HCT116 (cell line): Measurements from ENCODE around the gene SDK1. TPM values are rescaled to one million over a fixed set of nuclear protein-coding genes. Genes with fewer than 3 reads are reported as not detected.

ENCODE experiments used
- ATAC-seq: fragments of 200-7000 bp; cut with Tn5 transposase; 2 replicates; pipeline ENCODE4 v1.9.1; 2020; ENCODE audit warnings: mild to moderate bottlenecking, moderate library complexity
- BruUV-seq: library from RNA; stranded (reverse); fragments of 400-500 nt; replicated peaks from 2 replicates; lab custom pipeline; 2021; lab: Mats Ljungman, UMichigan
- CTCF ChIA-PET: fragments of 300-600 bp; sonication (Branson Sonifier 250); formaldehyde crosslinking; loops from one replicate; lab custom pipeline; 2021; ENCODE audit warnings: antibody characterized with exemption; lab: Charles Lee
- POLR2A ChIA-PET: fragments of 300-600, 350-600 bp; sonication (Branson Sonifier 250); formaldehyde crosslinking; loops from one replicate; lab custom pipeline; 2021; ENCODE audit warnings: antibody characterized with exemption; lab: Charles Lee
- RAD21 ChIA-PET, 2 experiments: fragments of 300-600 bp; sonication (Branson Sonifier 250); formaldehyde crosslinking; loops; one replicate each; lab custom pipeline; 2023; ENCODE audit warnings: low total read pairs in 2 of 2; ENCODE audit not compliant: uncharacterized antibody in 2 of 2, unreplicated experiment in 2 of 2, low non-redundant PET in 1 of 2; lab: Charles Lee
- DNase-seq: peaks from one replicate; pipeline ENCODE4 v3.0.0-alpha.2; 2010; ENCODE audit warnings: low read depth, low spot score
- H2AFZ ChIP-seq: fragments of 200-600 bp; shearing (Covaris generic), sonication (generic); 2 replicates; pipeline ENCODE4 v1.6.1; 2017; ENCODE audit warnings: low read depth, mixed run types, mixed read lengths, antibody characterized with exemption, low read length; ENCODE audit not compliant: poor library complexity, severe bottlenecking
- H3K27ac ChIP-seq: 2 replicates; pipeline ENCODE4 v1.5.1; 2012; ENCODE audit warnings: low read depth, low read length
- H3K27me3 ChIP-seq: fragments of 200-600 bp; sonication (generic); 2 replicates; pipeline ENCODE4 v1.6.1; 2016; ENCODE audit warnings: mixed run types, low read length, mixed read lengths; ENCODE audit not compliant: insufficient read depth
- H3K36me3 ChIP-seq, 2 experiments: fragments of 200-500 bp in 1 of 2; fragments of 200-600 bp in 1 of 2; sonication (Bioruptor generic) in 1 of 2; sonication (generic) in 1 of 2; 2 replicates each; pipeline versions ENCODE4 v1.5.1 to v1.6.1; 2014 to 2016; ENCODE audit warnings: low read length in 2 of 2, inconsistent platforms in 1 of 2, mixed read lengths in 1 of 2, mixed run types in 1 of 2; ENCODE audit not compliant: insufficient read depth in 2 of 2, control insufficient read depth in 1 of 2
- H3K4me1 ChIP-seq, 2 experiments: fragments of 200-600 bp in 1 of 2; sonication (generic) in 1 of 2; 2 replicates each; pipeline versions ENCODE4 v1.5.1 to v1.6.1; 2012 to 2017; ENCODE audit warnings: low read length in 2 of 2, inconsistent platforms in 1 of 2, mild to moderate bottlenecking in 1 of 2, mixed read lengths in 1 of 2, mixed run types in 1 of 2, moderate library complexity in 1 of 2; ENCODE audit not compliant: insufficient read depth in 2 of 2, control insufficient read depth in 1 of 2
- H3K4me2 ChIP-seq: fragments of 200-600 bp; sonication (generic); 2 replicates; pipeline ENCODE4 v1.6.1; 2017; ENCODE audit warnings: mixed run types, low read length, mixed read lengths
- H3K4me3 ChIP-seq, 2 experiments: fragments of 200-600 bp in 1 of 2; sonication (generic) in 1 of 2; replicated peaks in 1 of 2; 2 replicates each; pipeline ENCODE4 v1.5.1; 2011 to 2016; ENCODE audit warnings: low read length in 2 of 2, control low read depth in 1 of 2, low read depth in 1 of 2, mild to moderate bottlenecking in 1 of 2, mixed read lengths in 1 of 2, mixed run types in 1 of 2
- H3K79me2 ChIP-seq: fragments of 200-600 bp; sonication (generic); 2 replicates; pipeline ENCODE4 v1.6.1; 2017; ENCODE audit warnings: mild to moderate bottlenecking, mixed run types, low read length, moderate library complexity, mixed read lengths; ENCODE audit not compliant: insufficient read depth
- H3K9ac ChIP-seq: fragments of 200-600 bp; sonication (generic); 2 replicates; pipeline ENCODE4 v1.6.1; 2016; ENCODE audit warnings: low read length, mixed read lengths
- H3K9me2 ChIP-seq: fragments of 200-600 bp; sonication (generic), shearing (Covaris generic); 2 replicates; pipeline ENCODE4 v1.6.1; 2017; ENCODE audit warnings: mixed run types, mild to moderate bottlenecking, moderate library complexity; ENCODE audit not compliant: insufficient read depth
- H3K9me3 ChIP-seq, 2 experiments: fragments of 200-500 bp in 1 of 2; fragments of 200-600 bp in 1 of 2; sonication (Bioruptor generic) in 1 of 2; sonication (generic) in 1 of 2; 2 replicates each; pipeline ENCODE4 v1.6.1; 2014 to 2017; ENCODE audit warnings: low read length in 2 of 2, mixed read lengths in 2 of 2, inconsistent platforms in 1 of 2, low read depth in 1 of 2, mild to moderate bottlenecking in 1 of 2, mixed run types in 1 of 2, moderate library complexity in 1 of 2; ENCODE audit not compliant: control insufficient read depth in 1 of 2, insufficient read depth in 1 of 2
- H4K20me1 ChIP-seq: fragments of 200-600 bp; sonication (generic), shearing (Covaris generic); 2 replicates; pipeline ENCODE4 v1.6.1; 2017; ENCODE audit warnings: mixed run types, mild to moderate bottlenecking, moderate library complexity; ENCODE audit not compliant: insufficient read depth
- ATF3 ChIP-seq: IDR thresholded peaks from 2 replicates; pipeline ENCODE4 v1.6.1; 2012
- CBX3 ChIP-seq: IDR thresholded peaks from 2 replicates; pipeline ENCODE4 v1.6.1; 2012; ENCODE audit warnings: low read depth
- CTCF ChIP-seq, 3 experiments: fragments of 200-600 bp in 1 of 3; sonication (generic) in 1 of 3; IDR thresholded peaks in 2 of 3; conservative IDR thresholded peaks in 1 of 3; 2 replicates each; pipeline ENCODE4 v1.5.1; 2012 to 2017; ENCODE audit warnings: low read depth in 2 of 3, low read length in 2 of 3, antibody characterized with exemption in 1 of 3, borderline replicate concordance in 1 of 3, control low read depth in 1 of 3, mild to moderate bottlenecking in 1 of 3, mixed read lengths in 1 of 3, mixed run types in 1 of 3, moderate library complexity in 1 of 3; ENCODE audit not compliant: insufficient read depth in 1 of 3
- EGR1 ChIP-seq: IDR thresholded peaks from 2 replicates; pipeline ENCODE4 v1.6.1; 2012; ENCODE audit warnings: low read depth
- ELF1 ChIP-seq: IDR thresholded peaks from 2 replicates; pipeline ENCODE4 v1.6.1; 2012; ENCODE audit warnings: low read depth, borderline replicate concordance
- EZH2 ChIP-seq: fragments of 200-600 bp; sonication (generic); IDR thresholded peaks from 2 replicates; pipeline ENCODE4 v1.6.1; 2017; ENCODE audit warnings: antibody characterized with exemption, mixed run types
- EZH2phosphoT487 ChIP-seq: fragments of 200-600 bp; IDR thresholded peaks from 2 replicates; pipeline ENCODE4 v1.6.1; 2018; ENCODE audit warnings: antibody characterized with exemption, borderline replicate concordance
- JUND ChIP-seq: IDR thresholded peaks from 2 replicates; pipeline ENCODE4 v1.6.1; 2012
- MAX ChIP-seq: IDR thresholded peaks from 2 replicates; pipeline ENCODE4 v1.6.1; 2012
- POLR2A ChIP-seq: IDR thresholded peaks from 2 replicates; pipeline ENCODE4 v1.7.0; 2011; ENCODE audit warnings: borderline replicate concordance; ENCODE audit not compliant: insufficient read depth, insufficient read length; ENCODE audit errors: extremely low read depth
- POLR2AphosphoS5 ChIP-seq: IDR thresholded peaks from 2 replicates; pipeline ENCODE4 v1.6.1; 2011; ENCODE audit warnings: mild to moderate bottlenecking, low read depth, low read length, moderate library complexity
- RAD21 ChIP-seq: IDR thresholded peaks from 2 replicates; pipeline ENCODE4 v1.6.1; 2012; ENCODE audit warnings: low read depth, mild to moderate bottlenecking
- SIN3A ChIP-seq: IDR thresholded peaks from 2 replicates; pipeline ENCODE4 v1.6.1; 2012; ENCODE audit warnings: low read depth
- SP1 ChIP-seq: IDR thresholded peaks from 2 replicates; pipeline ENCODE4 v1.6.1; 2012; ENCODE audit warnings: low read depth
- SRF ChIP-seq: IDR thresholded peaks from 2 replicates; pipeline ENCODE4 v1.6.1; 2012; ENCODE audit warnings: low read depth
- TCF7L2 ChIP-seq: IDR thresholded peaks from 2 replicates; pipeline ENCODE4 v1.7.0; 2011; ENCODE audit warnings: borderline replicate concordance, inconsistent platforms; ENCODE audit not compliant: insufficient read depth, insufficient read length; ENCODE audit errors: extremely low read depth
- YY1 ChIP-seq: IDR thresholded peaks from 2 replicates; pipeline ENCODE4 v1.6.1; 2011; ENCODE audit warnings: low read length, low read depth, moderate library complexity, mild to moderate bottlenecking; ENCODE audit not compliant: insufficient replicate concordance; ENCODE audit errors: extremely low read depth
- ZBTB33 ChIP-seq: IDR thresholded peaks from 2 replicates; pipeline ENCODE4 v1.6.1; 2011; ENCODE audit warnings: mild to moderate bottlenecking, low read length, moderate library complexity; ENCODE audit not compliant: insufficient replicate concordance; ENCODE audit errors: extremely low read depth
- ZNF274 ChIP-seq: fragments of 200-500 bp; sonication (Bioruptor generic); IDR thresholded peaks from 2 replicates; pipeline ENCODE4 v1.6.1; 2014; ENCODE audit warnings: mild to moderate bottlenecking, low read depth, low read length, inconsistent platforms
- intact Hi-C: fragments of 100-400 bp; cut with micrococcal nuclease; formaldehyde crosslinking; loops from 2 replicates; pipeline ENCODE4 v1.10.0; 2022
- total RNA-seq: library from RNA; stranded (reverse); gene quantifications from one replicate; pipeline ENCODE4 v1.2.1, GENCODE V29; 2021; ENCODE audit not compliant: unreplicated experiment

Gene SDK1
- total RNA-seq, 1 experiment from 2014 or later, result 0.05 TPM

- Histone ChIP-seq H3K36me3 (no peaks in the 10 kb centered on the region), H4K20me1 (no peaks in the 10 kb centered on the region), H3K4me2 (no peak overlapping the region), H3K27me3 (peaks cover 63% of the 10 kb centered on the region), H3K4me1 (no peaks in the 10 kb centered on the region), H3K9me2 (no peaks in the 10 kb centered on the region), H3K79me2 (no peaks in the 10 kb centered on the region), H3K4me3 (no peak overlapping the region), H2AFZ (no peak overlapping the region), H3K27ac (no peak overlapping the region), H3K9ac (no peak overlapping the region), H3K9me3 (no peaks in the 10 kb centered on the region)
- intact Hi-C loops, result no loop called here
- no TSS peak for BruUV-seq
- no peak for DNase-seq
- no peak for ATAC-seq
- RAD21 ChIA-PET, result no interaction called here
- POLR2A ChIA-PET, result no interaction called here
- no peak for TF ChIP-seq POLR2AphosphoS5
- no peak for TF ChIP-seq EZH2phosphoT487
- no peak for TF ChIP-seq ATF3
- no peak for TF ChIP-seq EZH2
- no peak for TF ChIP-seq SP1
- TF ChIP-seq SRF, result no peak
- no peak for TF ChIP-seq POLR2A
- no peak for TF ChIP-seq YY1
- TF ChIP-seq CBX3, result no peak
- TF ChIP-seq SIN3A, result no peak
- no peak for TF ChIP-seq JUND
- TF ChIP-seq EGR1, result no peak
- no peak for TF ChIP-seq ELF1
- no peak for TF ChIP-seq RAD21
- CTCF ChIA-PET, result interaction anchor here (1.2 kb wide), 1 partner anchor 10 kb away, joined by 3 read pairs; no protein-coding TSS in a partner anchor
These were observed 630.8 kb downstream of the SDK1 start for GRCh38 chr7:3931843-3932242.

- RAD21 ChIA-PET, result no interaction called here
- Histone ChIP-seq H4K20me1 (no peaks in the 10 kb centered on the region), H3K9me3 (no peaks in the 10 kb centered on the region), H3K9ac (no peak overlapping the region), H3K4me3 (no peak overlapping the region), H3K36me3 (no peaks in the 10 kb centered on the region), H3K79me2 (no peaks in the 10 kb centered on the region), H3K4me2 (no peak overlapping the region), H3K9me2 (no peaks in the 10 kb centered on the region), H3K4me1 (no peaks in the 10 kb centered on the region), H3K27me3 (peaks cover 22% of the 10 kb centered on the region), H2AFZ (no peak overlapping the region), H3K27ac (no peak overlapping the region)
- no TSS peak for BruUV-seq
- CTCF ChIA-PET, result no interaction called here
- intact Hi-C loops, result no loop called here
- no peak for DNase-seq
- ATAC-seq, result no peak
- POLR2A ChIA-PET, result no interaction called here
- TF ChIP-seq ZBTB33 (no peak), CTCF (IDR thresholded peaks at IDR 0.05 in 2 of 3, conservative IDR thresholded peaks at IDR 0.05 in 1 of 3; ENCODE audit: borderline replicate concordance in 1 of 3, insufficient read depth in 1 of 3, low read depth in 2 of 3, low read length in 2 of 3) (no peak), RAD21 (no peak), TCF7L2 (no peak), ZNF274 (no peak), EGR1 (no peak), MAX (no peak), EZH2phosphoT487 (no peak), JUND (no peak)
These were observed 636.1 kb downstream of the SDK1 start for GRCh38 chr7:3937146-3937545.
